ENCODE data around the gene RPS6KA2.
A peak's percentile ranks its signal among the peaks of the same experiment; 100 is the strongest.

The RPS6KA2 gene

GRCh38 chr6:166461821-166462460 lies 165.1 kb downstream of the RPS6KA2 start:
- DNase-seq = no peak

DNA sequence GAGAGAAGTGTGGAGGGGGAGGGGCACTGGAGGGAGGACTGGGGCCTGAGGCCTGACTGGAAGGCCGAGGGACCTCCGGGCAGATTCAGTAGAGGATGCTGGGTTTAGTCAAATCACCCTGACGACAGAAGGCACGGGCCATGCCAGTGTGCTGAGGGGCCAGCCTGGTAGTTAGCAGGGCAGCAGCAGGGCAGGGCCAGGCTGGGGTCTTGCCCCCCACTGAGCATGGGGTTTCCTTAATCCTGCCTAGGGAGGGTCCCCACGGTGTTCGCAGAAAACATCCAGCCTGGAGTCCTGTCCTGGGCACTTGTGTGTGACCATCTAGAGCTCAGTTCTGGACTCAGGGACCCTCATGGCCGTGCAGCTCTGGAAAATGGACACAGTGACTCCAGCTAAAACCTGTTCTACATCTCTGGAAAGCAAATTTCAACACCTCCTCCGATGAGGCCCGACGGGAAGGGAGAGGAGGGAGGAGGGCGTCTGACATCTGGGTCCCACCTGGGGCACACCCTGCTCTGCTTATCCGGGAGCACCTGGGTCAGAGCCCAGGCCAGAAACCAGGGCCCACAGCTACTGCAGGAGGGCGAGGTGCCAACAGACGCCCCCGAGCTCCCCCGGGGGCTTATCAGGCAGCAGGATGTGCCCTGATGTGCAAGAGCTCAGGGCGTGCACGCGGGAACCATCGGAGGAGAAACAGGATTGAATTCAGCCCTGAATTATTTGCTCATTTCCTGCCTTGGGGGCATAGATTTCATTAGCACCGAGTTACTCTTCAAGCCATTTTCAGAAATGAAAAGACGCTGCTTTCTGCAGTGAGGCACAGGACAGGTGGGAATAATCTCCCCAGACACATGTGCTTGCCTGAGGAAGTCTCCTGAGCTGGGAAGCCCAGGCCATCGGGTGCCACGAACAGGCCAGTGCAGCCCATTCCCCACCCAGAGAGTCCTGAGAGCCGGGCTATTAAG lies 166.3 kb downstream of the RPS6KA2 start:
- DNase-seq = no peak

DNA sequence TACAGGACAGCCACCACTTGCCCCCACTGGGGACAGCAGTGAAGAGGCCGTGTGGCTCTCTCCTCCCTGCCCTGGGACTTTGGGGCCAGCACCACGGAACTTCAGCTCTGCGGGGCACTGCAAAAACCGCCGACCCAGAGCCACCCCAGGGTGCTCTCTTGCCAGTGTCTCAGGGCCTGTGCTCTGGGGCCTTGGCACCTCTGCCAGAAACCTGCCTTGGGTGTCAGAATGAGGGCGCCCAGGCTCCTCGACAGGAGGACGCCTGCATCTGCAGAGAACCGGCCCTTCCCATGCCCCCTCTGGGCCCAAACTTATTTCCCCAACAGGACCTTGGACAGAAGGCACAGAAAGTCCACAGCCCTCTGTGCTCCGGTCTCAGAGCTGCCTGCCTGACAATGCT lies 167.1 kb downstream of the RPS6KA2 start:
- DNase-seq = no peak

DNA sequence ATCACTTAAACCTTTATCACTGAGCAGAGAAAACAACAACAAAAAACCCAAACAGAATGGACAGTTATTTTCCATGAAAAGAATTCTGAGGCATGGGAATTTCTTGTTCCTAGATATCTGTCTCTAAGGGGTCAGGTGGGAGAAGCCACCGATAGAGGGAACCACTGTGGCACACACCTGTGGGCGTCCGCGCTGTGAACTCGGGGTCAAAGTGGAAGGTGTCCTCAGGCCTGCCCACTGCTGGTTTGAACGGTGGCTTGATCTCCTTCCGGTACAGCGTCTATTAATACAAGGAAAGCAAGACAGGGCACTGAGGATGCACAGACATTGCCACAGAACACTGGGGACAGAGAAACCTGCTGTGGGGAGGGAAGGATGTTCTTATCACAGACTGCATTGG lies 167.8 kb downstream of the RPS6KA2 start:
- no peak for DNase-seq

DNA sequence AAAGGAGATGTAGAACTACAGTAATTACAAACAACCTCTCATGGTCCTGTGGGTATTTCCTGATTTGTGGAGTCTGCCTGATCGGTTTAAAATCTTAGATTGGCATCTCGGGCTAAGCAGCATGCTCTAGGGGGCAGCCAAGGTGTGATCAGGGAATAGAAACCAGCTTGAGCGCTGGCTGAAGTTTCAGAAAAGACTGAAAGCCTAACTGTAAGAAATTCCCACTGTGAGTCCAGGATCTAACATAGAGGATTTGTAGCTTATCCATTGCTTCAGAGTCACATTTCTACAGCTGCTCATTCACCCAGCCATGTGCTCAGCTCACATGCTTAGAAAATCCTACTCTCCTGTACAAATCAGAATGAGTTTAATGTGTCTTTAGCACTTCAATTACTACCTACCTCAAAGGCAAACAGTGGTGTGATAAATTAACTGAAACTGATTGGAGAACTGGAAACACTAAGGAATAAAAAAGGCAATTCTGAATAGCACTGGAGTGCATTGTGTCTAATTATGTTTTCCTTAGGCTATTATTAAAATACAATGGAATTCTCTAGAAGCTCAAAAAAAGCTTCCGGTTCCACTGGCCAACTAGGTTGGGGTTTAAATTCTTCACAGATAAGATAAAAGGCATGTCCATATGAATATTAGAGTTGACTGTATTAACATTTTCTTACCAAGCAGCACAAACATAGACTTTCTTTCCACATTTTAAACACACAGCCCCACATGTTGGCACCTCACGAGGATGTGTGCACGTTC lies 170.5 kb downstream of the RPS6KA2 start:
- DNase-seq = peak; percentile 29

- no peak for DNase-seq
Measured at GRCh38 chr6:166454692-166455515, 172.1 kb downstream of the RPS6KA2 start.

DNA sequence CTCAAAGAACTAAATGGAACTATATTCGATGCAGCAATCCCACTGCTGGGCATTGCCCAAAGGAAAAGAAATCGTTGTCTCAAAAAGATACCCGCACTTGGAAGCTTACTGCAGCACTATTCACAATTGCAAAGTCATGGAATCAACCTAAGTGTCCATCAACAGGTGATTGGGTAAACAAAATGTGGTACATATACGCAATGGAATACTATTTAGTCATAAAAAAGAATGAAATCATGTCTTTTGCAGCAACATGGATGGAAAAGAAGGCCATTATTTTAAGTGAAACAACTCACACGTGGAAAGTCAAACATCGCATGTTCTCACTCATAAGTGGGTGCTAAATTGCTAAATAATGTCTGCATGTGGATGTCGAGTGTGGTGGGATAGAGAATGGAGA lies 173.4 kb downstream of the RPS6KA2 start:
- no peak for DNase-seq

GRCh38 chr6:166450167-166450873 lies 176.7 kb downstream of the RPS6KA2 start:
- no peak for DNase-seq

GRCh38 chr6:166449641-166450040 lies 177.4 kb downstream of the RPS6KA2 start:
- DNase-seq = no peak

GRCh38 chr6:166449036-166449435 lies 178.0 kb downstream of the RPS6KA2 start:
- DNase-seq = no peak

GRCh38 chr6:166448432-166448831 lies 178.6 kb downstream of the RPS6KA2 start:
- no peak for DNase-seq

- DNase-seq = no peak
Measured at GRCh38 chr6:166446567-166447065, 180.4 kb downstream of the RPS6KA2 start.

GRCh38 chr6:166446146-166446545 lies 180.9 kb downstream of the RPS6KA2 start:
- no peak for DNase-seq

DNA sequence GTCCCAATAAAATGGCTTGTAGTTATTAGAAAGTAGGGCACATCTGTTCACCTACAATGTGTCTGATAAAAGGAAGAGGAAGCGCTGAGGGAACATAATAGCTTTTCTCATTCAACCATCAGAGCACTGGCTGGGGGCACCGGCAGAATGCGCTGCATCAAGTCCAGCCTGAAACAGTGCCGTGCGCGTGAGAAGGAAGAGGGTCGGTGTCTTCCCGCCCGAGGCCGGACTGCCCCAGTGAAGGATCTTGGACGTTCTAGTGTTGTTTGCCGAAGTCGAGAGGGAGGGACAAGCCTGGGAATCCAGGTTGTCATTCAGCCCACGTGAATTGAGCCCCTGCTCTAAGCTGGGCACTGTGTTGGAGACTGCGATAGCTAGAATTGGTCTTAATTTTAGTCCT lies 182.6 kb downstream of the RPS6KA2 start:
- no peak for DNase-seq

- DNase-seq = no peak
Measured at GRCh38 chr6:166443166-166443565, 183.9 kb downstream of the RPS6KA2 start.

DNA sequence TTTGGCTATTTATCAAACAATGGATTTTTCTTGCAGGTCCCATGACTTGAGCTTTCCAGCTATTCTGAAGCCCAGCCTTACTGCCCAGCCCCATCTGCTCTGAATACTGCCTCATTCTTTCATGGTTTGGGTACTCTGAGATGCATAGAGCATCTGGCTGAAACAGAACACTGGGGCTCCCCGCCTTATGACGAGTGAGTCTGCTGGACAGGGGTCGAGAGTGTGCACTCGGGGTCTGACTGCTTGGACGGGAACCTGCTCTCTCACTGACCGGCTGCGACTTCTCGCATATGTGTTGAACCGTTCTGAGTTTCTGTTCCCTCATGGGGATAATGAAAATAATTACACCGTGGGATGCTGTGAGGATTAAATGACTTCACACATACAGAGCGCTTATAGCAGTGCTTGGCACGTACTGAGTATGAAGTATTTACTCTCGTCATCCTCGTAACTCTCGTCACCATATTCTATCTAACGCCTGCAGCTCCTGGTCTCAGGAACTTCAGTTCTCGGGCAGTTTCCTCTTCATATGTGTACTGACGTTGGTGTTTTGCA lies 184.8 kb downstream of the RPS6KA2 start:
- DNase-seq = no peak

- no peak for DNase-seq
Measured at GRCh38 chr6:166441325-166442078, 185.5 kb downstream of the RPS6KA2 start.

- DNase-seq = no peak
Measured at GRCh38 chr6:166440729-166441128, 186.3 kb downstream of the RPS6KA2 start.

DNA sequence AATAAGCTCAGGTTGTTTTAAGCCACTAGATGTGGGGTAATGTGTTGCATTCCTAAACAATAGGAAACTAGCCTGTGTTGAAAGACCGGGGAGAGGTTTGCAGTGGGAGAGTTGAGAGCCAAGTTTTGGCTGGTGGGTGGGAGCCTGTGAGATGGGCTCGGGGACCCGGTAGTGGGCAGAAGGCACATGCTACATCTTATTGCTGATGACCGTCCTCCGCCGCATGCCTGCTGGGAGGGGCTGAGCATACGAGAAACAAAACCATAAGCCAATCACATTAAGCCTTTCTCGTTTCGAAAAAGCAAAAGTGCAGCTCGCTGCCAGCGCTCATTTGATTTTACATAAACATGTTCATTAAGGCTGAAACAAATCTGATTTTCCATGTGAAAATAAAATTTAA lies 186.9 kb downstream of the RPS6KA2 start:
- no peak for DNase-seq

DNA sequence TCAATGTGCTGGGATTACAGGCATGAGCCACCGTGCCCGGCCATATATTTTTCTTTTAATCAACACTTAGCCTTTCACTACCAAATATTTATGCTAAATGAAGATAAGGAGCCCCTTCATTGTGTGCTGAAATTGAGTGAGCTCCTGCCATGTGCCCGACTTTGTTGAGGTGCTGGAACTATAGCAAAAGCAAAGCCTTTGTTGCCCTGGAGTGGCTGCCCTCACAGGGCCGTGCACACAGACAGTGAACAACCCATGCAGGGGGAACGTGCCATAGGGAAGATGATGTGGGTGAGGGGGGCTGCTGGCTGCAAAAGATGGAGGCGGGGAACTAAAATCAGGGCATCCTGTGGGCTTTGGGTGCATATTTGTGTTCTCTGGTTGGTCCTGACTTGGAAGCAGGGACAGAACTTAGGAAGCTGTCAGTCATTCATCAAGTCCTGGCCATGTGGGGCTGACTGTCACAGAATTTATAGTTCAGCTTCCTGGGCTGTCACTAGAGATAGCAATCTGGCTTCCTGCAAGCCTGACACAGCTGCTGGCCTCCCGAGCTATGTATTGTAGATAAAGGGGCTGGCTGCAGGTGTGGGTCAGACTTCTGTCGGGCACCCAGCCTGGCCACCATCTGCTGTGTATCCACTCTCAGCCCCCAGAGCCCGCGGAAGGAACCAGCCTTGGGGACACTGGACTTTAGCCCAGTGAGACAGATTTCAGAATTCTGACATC lies 187.5 kb downstream of the RPS6KA2 start:
- no peak for DNase-seq
